ENCODE results near the gene GPR45. TPM values are rescaled to one million over a fixed set of nuclear protein-coding genes. Genes with fewer than 3 reads are reported as not detected.

The GPR45 gene
- total RNA-seq: not detected
- long read RNA-seq, donor 1: 0 reads
- long read RNA-seq, donor 2: 0 reads

GRCh38 chr2:105241443-105241842 is at the start of gene GPR45:
TSS of gene GPR45 (plus strand) at chr2:105241743. CDS start at chr2:105241859, 116 bp downstream.
- H3K4me3 ChIP-seq: no peak within 1 kb of the TSS
- DNase-seq (no peak), ATAC-seq (no peak)
- TF ChIP-seq CTCF (IDR thresholded peaks at IDR 0.05): no peak
- H3K9me3 ChIP-seq: no peaks in the 10 kb centered on the region
- no peaks in the 10 kb centered on the region for H3K36me3 ChIP-seq (ENCODE audit: low read depth)
- intact Hi-C loops (cut with DNase I, micrococcal nuclease): no loop called here
- no peaks in the 10 kb centered on the region for H3K4me1 ChIP-seq (ENCODE audit: low read depth)

- Histone ChIP-seq H3K4me1 (ENCODE audit: low read depth) (no peaks in the 10 kb centered on the region), H3K4me3 (no peak overlapping the region), H3K36me3 (ENCODE audit: low read depth) (no peaks in the 10 kb centered on the region), H3K9me3 (peaks cover 3% of the 10 kb centered on the region)
- no peak for TF ChIP-seq CTCF (IDR thresholded peaks at IDR 0.05)
- intact Hi-C loops (cut with DNase I, micrococcal nuclease): no loop called here
- DNase-seq (no peak), ATAC-seq (no peak)
Measured at GRCh38 chr2:105194022-105194675, 47.4 kb upstream of the GPR45 start.

GRCh38 chr2:105196651-105197050 is 44.9 kb upstream of the GPR45 start:
- TF ChIP-seq CTCF (IDR thresholded peaks at IDR 0.05): no peak
- Histone ChIP-seq H3K36me3 (ENCODE audit: low read depth) (no peaks in the 10 kb centered on the region), H3K4me3 (no peak overlapping the region), H3K4me1 (ENCODE audit: low read depth) (no peaks in the 10 kb centered on the region), H3K9me3 (no peaks in the 10 kb centered on the region)
- DNase-seq (no peak), ATAC-seq (no peak)
- intact Hi-C loops (cut with DNase I, micrococcal nuclease): no loop called here

- no peak for TF ChIP-seq CTCF (IDR thresholded peaks at IDR 0.05)
- H3K9me3 ChIP-seq: no peaks in the 10 kb centered on the region
- no peaks in the 10 kb centered on the region for H3K36me3 ChIP-seq (ENCODE audit: low read depth)
- no peak for ATAC-seq
- intact Hi-C loops (cut with DNase I, micrococcal nuclease): no loop called here
- no peak overlapping the region for H3K4me3 ChIP-seq
- no peak for DNase-seq
- no peaks in the 10 kb centered on the region for H3K4me1 ChIP-seq (ENCODE audit: low read depth)
Measured at GRCh38 chr2:105215586-105216192, 25.9 kb upstream of the GPR45 start.

- Histone ChIP-seq H3K9me3 (no peaks in the 10 kb centered on the region), H3K4me3 (no peak overlapping the region), H3K36me3 (ENCODE audit: low read depth) (no peaks in the 10 kb centered on the region), H3K4me1 (ENCODE audit: low read depth) (no peaks in the 10 kb centered on the region)
- intact Hi-C loops (cut with DNase I, micrococcal nuclease): no loop called here
- ATAC-seq (no peak), DNase-seq (no peak)
- TF ChIP-seq CTCF (IDR thresholded peaks at IDR 0.05): no peak
Measured at GRCh38 chr2:105220604-105221003, 20.9 kb upstream of the GPR45 start.
